ENCODE measurements around the gene ENSA.
A peak's percentile ranks its signal among the peaks of the same experiment; 100 is the strongest.
"Not testable (repeated sequence)": the region's sequence is repeated elsewhere in the genome, so short reads cannot be mapped to it uniquely, and the experiment has no call there.

ENSA gene

DNA sequence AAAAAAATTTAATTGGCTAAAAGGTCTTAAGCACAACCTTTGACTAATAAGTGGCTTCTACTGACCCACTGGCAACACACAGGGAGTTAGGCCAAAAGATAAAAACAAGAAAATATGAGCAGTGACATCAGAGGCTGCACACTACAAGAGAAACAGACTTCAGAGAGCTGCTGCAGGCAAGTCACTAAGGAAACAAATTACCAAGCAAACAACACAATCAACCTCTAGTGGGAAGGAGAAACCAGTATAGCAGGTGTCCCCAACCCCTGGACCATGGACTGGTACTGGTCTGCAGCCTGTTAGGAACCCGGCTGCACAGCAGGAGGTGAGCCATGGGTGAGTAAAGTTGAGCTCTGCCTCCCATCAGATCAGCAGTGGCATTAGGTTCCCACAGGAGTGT is 20.8 kb upstream of the ENSA start:
- TF ChIP-seq, protein P1, sequence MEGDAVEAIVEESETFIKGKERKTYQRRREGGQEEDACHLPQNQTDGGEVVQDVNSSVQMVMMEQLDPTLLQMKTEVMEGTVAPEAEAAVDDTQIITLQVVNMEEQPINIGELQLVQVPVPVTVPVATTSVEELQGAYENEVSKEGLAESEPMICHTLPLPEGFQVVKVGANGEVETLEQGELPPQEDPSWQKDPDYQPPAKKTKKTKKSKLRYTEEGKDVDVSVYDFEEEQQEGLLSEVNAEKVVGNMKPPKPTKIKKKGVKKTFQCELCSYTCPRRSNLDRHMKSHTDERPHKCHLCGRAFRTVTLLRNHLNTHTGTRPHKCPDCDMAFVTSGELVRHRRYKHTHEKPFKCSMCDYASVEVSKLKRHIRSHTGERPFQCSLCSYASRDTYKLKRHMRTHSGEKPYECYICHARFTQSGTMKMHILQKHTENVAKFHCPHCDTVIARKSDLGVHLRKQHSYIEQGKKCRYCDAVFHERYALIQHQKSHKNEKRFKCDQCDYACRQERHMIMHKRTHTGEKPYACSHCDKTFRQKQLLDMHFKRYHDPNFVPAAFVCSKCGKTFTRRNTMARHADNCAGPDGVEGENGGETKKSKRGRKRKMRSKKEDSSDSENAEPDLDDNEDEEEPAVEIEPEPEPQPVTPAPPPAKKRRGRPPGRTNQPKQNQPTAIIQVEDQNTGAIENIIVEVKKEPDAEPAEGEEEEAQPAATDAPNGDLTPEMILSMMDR (conservative IDR thresholded peaks at IDR 0.05; ENCODE audit: low read length), result no peak
- H3K4me3 ChIP-seq (ENCODE audit: low read length), result no peak overlapping the region
- no peak for DNase-seq (ENCODE audit: low read depth)

DNA sequence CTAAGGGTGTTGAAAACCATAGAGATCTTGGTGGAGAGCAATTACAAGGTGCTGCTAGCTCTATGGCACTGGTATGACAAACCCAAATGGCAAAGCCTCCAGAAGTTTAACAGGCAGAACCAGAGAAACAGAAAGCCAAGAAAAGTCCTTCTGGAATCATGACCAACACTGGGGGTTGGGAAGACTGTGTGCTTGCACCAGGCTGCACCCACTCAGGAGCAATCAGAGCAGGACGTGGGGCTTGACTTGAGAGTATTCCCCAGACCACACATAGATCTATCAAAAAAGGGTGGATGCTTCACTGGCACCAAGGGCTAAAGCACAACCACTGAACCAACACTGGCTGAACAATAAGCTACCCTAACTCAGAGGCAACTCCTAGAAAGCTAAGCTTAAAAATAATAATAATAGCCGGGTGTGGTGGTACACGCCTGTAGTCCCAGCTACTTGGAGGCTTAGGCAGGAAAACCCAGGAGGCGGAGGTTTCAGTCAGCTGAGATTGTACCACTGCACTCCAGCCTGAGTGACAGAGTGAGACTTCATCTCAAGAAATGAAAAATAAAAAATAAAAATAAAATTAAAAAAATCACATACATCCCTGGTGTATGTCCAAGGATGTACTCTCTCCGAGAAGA is 20.1 kb upstream of the ENSA start:
- H3K4me3 ChIP-seq (ENCODE audit: low read length), result no peak overlapping the region
- TF ChIP-seq, protein P1 (conservative IDR thresholded peaks at IDR 0.05; ENCODE audit: low read length), result no peak
- no peak for DNase-seq (ENCODE audit: low read depth)

- TF ChIP-seq, protein P1 (conservative IDR thresholded peaks at IDR 0.05; ENCODE audit: low read length), result no peak
- DNase-seq (ENCODE audit: low read depth), result no peak
- no peak overlapping the region for H3K4me3 ChIP-seq (ENCODE audit: low read length)
Observed at GRCh38 chr1:150642296-150642695, 12.9 kb upstream of the ENSA start.

DNA sequence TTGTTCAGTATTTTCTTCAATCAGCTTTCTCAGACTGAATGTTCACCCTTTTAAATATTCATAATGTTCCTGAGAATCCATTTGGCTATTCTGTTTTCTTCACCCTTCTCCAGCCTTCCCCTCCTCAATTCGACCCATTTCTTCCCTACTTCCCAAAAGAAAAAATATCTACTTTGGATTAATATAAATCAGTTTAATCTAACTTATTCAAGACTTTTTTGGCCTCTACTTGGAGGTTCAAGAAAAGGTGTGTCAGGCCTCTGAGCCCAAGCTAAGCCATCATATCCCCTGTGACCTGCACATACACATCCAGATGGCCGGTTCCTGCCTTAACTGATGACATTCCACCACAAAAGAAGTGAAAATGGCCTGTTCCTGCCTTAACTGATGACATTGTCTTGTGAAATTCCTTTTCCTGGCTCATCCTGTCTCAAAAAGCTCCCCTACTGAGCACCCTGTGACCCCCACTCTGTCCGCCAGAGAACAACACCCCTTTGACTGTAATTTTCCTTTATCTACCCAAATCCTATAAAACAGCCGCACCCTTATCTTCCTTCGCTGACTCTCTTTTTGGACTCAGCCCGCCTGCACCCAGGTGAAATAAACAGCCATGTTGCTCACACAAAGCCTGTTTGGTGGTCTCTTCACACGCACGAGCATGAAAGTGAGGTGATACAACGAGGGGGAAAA is 11.9 kb upstream of the ENSA start:
- not testable (repeated sequence) for H3K4me3 ChIP-seq (ENCODE audit: low read length); DNase-seq (ENCODE audit: low read depth)

GRCh38 chr1:150638430-150638829 is 9.0 kb upstream of the ENSA start:
- H3K4me3 ChIP-seq (ENCODE audit: low read length), result not testable (repeated sequence)

GRCh38 chr1:150634839-150635622 is 5.6 kb upstream of the ENSA start:
- not testable (repeated sequence) for H3K4me3 ChIP-seq (ENCODE audit: low read length); DNase-seq (ENCODE audit: low read depth)

More at GRCh38 chr1:150638430-150638829, 9.0 kb upstream of the ENSA start:
- not testable (repeated sequence) for DNase-seq (ENCODE audit: low read depth)

GRCh38 chr1:150628766-150629114 is 672 bp downstream of the ENSA start:
- peak overlapping the region; percentile 88 for H3K4me3 ChIP-seq (ENCODE audit: low read length)
- DNase-seq (ENCODE audit: low read depth), result no peak
- TF ChIP-seq, protein P1 (conservative IDR thresholded peaks at IDR 0.05; ENCODE audit: low read length), result no peak

- no peak for DNase-seq (ENCODE audit: low read depth)
- H3K4me3 ChIP-seq (ENCODE audit: low read length), result peak overlapping the region; percentile 88
- TF ChIP-seq, protein P1 (conservative IDR thresholded peaks at IDR 0.05; ENCODE audit: low read length), result no peak
Observed at GRCh38 chr1:150627826-150628410, 1.5 kb downstream of the ENSA start.

Data from AG10803 (cell line).